Measurements from ENCODE around the gene OXLD1.

The OXLD1 gene

DNA sequence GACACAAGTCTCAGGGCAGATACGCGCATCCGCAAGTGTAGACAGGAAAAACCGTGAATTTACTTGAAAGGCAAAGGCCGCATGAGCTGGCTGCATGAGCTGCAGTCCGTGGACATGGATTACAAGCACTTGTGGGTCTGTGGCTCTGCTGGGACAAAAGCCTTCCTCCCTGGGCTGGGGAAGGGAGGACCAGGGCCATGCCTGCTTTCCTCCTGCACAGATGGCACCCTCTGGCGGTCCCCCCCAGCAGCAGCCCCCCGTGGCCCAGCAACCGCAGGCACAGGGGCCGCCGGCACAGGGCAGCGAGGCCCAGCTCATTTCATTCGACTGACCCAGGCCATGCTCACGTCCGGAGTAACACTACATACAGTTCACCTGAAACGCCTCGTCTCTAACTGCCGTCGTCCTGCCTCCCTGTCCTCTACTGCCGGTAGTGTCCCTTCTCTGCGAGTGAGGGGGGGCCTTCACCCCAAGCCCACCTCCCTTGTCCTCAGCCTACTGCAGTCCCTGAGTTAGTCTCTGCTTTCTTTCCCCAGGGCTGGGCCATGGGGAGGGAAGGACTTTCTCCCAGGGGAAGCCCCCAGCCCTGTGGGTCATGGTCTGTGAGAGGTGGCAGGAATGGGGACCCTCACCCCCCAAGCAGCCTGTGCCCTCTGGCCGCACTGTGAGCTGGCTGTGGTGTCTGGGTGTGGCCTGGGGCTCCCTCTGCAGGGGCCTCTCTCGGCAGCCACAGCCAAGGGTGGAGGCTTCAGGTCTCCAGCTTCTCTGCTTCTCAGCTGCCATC lies 35.1 kb upstream of the OXLD1 start:
- DNase-seq: no peak

GRCh38 chr17:81700353-81701287 lies 34.2 kb upstream of the OXLD1 start:
- no peak for DNase-seq

- DNase-seq: no peak
Observed at GRCh38 chr17:81697261-81698044, 31.0 kb upstream of the OXLD1 start.

- DNase-seq: no peak
Observed at GRCh38 chr17:81696218-81696941, 30.0 kb upstream of the OXLD1 start.

- no peak for DNase-seq
Observed at GRCh38 chr17:81695801-81696200, 29.4 kb upstream of the OXLD1 start.

GRCh38 chr17:81695211-81695610 lies 28.8 kb upstream of the OXLD1 start:
- DNase-seq: no peak

GRCh38 chr17:81694810-81695209 lies 28.4 kb upstream of the OXLD1 start:
- DNase-seq: no peak

DNA sequence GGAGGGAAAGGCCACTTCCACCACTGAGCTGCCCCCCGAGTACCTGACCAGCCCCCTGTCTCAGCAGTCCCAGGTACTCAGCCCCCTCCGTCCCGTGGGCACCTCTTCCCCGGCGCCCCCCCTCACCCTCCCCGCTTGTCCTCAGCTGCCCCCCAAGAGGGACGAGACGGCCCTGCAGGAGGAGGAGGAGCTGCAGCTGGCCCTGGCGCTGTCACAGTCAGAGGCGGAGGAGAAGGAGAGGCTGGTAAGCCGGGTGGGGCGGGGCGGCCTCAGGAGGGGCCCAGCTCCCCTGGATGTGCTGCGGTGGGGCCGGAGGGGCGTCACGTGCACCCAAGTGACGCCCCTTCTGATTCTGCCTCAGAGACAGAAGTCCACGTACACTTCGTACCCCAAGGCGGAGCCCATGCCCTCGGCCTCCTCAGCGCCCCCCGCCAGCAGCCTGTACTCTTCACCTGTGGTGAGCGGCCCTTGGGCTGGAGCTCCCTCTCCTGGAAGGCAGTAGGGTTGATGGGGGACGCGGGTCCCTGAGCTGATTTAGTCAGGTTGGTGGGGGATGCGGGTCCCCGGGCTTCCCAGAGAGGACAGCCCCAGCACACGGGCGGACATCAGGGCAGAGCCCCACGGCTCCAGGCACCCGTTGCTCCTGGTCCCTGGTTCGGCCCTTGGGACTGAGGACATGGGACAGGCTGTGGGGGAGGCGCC lies 27.3 kb upstream of the OXLD1 start:
- no peak for DNase-seq

DNA sequence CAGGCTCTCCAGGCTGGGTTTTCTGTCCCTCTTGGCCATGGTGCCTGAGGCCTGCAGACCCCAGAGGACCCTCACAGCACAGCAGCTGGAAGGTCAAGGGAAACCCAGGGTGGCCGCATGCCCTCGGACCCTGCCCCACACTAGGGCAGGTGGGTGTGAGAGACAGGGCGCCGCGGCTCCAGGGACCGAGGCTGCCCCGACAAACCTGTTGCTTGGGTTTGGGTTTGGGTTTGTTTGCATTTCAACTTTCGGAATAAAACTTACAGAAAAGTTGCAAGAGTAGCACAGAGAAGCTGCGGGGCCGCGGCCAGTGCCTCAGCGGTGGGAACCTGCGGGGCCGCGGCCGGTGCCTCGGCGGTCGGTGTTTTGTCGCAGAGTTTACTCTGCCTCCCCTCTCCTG lies 25.2 kb upstream of the OXLD1 start:
- no peak for DNase-seq

DNA sequence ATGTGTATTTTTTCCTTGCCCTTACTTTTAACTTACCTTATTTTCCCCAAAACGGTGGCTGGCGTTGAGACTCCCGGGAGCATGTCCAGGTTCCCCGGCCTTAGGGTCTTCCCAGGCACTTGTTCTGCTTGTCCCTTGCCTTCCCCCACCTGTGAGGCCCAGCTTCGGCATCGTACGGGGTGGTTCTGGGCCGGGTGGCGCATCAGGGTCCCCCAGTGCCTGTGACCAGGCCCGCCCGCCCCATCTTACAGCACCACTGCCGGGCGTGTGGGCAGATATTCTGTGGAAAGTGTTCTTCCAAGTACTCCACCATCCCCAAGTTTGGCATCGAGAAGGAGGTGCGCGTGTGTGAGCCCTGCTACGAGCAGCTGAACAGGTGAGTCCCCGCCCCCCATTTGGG lies 24.8 kb upstream of the OXLD1 start:
- no peak for DNase-seq

DNA sequence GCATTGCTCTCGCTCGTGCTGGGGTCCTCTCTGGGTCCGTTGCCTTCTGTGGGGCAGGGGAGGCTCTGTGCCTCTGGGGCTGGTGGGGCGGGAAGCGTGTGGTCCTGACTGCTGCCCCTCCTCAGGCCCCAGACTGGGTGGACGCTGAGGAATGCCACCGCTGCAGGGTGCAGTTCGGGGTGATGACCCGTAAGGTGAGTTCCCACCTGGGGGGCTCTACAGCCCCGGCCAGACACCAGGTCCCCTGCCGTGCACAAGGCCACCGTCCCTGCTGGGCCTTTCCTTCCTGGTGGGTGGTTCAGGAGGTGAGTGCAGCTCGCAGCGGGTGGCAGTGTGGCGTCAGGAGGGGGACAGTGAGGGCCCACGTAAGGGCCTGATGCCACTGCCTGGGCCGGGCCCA lies 24.1 kb upstream of the OXLD1 start:
- no peak for DNase-seq

GRCh38 chr17:81690066-81690465 lies 23.7 kb upstream of the OXLD1 start:
- DNase-seq: no peak

DNA sequence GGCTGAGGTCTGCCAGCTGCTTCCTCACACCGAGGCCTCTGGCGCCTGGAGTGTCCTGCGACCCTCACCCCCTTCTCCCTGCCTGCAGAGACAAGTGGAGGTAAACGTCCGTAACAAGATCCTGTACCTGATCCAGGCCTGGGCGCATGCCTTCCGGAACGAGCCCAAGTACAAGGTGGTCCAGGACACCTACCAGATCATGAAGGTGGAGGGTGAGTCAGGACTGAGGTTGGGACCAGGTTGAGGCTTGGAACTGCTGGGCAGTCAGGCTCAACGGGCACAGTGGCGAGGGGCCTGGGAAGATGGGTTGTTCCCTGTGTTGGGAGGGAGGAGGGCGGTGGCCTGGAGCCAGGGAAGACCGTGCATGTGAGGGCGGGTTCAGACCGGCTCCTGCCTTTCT lies 22.2 kb upstream of the OXLD1 start:
- no peak for DNase-seq

- DNase-seq: no peak
Observed at GRCh38 chr17:81687770-81688541, 21.6 kb upstream of the OXLD1 start.

- DNase-seq: no peak
Observed at GRCh38 chr17:81686614-81687013, 20.2 kb upstream of the OXLD1 start.

- DNase-seq: no peak
Observed at GRCh38 chr17:81685108-81685507, 18.7 kb upstream of the OXLD1 start.

DNA sequence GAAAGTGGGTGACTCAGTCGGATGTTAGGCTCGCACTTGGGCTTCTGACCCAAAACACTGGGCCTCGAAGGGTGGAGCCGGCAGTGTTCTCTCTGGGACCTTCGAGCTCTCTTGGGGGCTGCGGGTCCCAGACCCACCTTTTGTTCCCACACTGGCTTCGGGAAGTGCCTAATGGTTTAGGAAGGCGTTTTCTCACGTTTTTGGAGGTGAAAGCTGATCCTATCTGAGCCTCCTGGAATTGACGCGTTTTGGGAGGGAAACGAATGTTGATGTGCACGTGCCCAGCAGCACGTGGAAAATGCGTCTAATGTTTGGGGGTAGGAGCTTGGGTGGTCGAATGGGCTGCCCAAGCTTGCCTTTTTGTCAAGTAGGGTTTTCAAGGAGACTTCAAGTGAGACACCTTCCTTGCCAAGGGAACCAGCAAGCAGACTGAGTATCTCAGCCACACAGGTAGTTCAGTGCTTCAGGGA lies 18.1 kb upstream of the OXLD1 start:
- DNase-seq: no peak

DNA sequence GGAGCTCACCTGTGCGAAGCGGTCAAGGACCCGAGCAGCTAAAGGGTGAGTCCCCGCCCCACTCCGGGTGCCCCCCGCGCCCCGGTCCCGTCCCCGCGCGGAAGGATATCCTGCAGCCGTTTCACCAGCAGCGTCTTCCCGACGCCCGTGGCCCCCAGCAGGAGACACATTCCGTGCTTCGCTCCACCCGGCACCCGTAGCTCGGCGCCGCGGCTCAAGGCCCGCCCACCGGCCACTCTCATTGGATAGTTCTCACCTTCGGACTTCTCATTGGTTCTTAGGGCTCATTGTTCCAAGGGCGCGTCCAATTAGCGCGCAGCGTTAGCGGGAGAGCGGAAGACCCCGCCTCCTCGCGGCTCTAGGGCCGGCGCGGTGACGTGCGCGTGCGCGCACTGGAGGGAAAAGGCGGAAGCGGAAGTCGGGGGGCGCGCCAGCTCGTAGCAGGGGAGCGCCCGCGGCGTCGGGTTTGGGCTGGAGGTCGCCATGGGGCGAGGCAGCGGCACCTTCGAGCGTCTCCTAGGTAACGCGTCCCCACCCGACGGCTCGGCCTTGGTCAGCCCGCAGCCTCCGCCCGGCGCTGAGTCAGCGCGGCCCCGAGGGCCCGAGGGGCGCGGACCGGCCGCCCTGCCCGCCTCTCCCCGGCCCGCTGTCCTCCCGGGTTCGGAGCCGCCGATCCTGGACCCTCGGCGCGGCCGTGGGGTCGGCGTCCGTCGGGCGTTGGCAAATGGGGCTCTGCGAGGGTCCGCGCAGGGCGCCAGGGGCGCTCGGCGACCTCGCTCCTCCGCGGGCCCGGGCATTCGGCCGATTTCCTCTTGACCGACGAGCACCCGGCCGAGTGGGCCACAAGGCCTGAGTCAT lies 17.4 kb upstream of the OXLD1 start, which contains the start of the genes ARL16 and HGS:
Gene ARL16 (minus strand): TSS at position 214 of the 858 bp plus-strand sequence. CDS start 44 bp downstream, at position 170.
Gene HGS (plus strand): TSS at position 428 of the 858 bp plus-strand sequence. CDS start 56 bp downstream, at position 484.
- DNase-seq: peak; percentile 100

DNA sequence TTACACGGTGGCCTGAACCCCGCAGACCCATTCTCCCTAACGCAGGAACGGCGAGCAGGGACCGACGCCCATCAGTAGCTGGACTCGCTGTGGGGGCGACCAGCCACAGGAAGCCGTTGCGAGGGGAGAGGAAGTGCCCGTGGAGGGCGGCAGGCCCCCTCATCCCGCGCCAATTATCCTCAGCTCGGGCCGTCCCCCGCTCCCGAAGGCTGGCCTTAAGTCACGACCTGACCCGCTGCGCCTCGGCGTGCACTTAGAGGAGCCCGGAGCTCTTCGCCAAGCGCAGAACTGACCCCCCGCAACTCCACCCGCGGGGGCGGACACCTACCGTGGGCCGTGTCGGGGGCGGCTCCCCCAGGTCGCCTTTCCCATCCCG lies 16.8 kb upstream of the OXLD1 start:
- DNase-seq: peak; percentile 59
